ENCODE results near the gene WNT11.

WNT11 gene

GRCh38 chr11:76151556-76152085 is 54.7 kb downstream of the WNT11 start:
- no peak for DNase-seq

- DNase-seq = no peak
Measured at GRCh38 chr11:76150141-76150540, 56.2 kb downstream of the WNT11 start.

GRCh38 chr11:76149713-76150112 is 56.6 kb downstream of the WNT11 start:
- no peak for DNase-seq

- no peak for DNase-seq
Measured at GRCh38 chr11:76148941-76149613, 57.2 kb downstream of the WNT11 start.

- no peak for DNase-seq
Measured at GRCh38 chr11:76148231-76148630, 58.1 kb downstream of the WNT11 start.

GRCh38 chr11:76147106-76147740 is 59.1 kb downstream of the WNT11 start:
- no peak for DNase-seq

GRCh38 chr11:76143274-76143673 is 63.0 kb downstream of the WNT11 start:
- no peak for DNase-seq

GRCh38 chr11:76141901-76142588 is 64.3 kb downstream of the WNT11 start:
- no peak for DNase-seq

GRCh38 chr11:76140912-76141574 is 65.3 kb downstream of the WNT11 start:
- no peak for DNase-seq

- no peak for DNase-seq
Measured at GRCh38 chr11:76139314-76139713, 67.0 kb downstream of the WNT11 start.
